HepG2 (cell line): Measurements from ENCODE around the gene CCDC97. TPM values are rescaled to one million over a fixed set of nuclear protein-coding genes. Genes with fewer than 3 reads are reported as not detected.

Source experiments
- BRCA1 ChIP-seq: sonication (generic); formaldehyde crosslinking; IDR thresholded peaks from 2 replicates; pipeline ENCODE4 v1.4.0; 2020; ENCODE audit warnings: missing genetic modification reagents
- DPF2 ChIP-seq: sonication (generic); formaldehyde crosslinking; IDR thresholded peaks from 2 replicates; pipeline ENCODE4 v1.4.0; 2020; ENCODE audit warnings: mild to moderate bottlenecking, low read depth, missing genetic modification reagents, borderline replicate concordance
- ELF4 ChIP-seq: sonication (generic); formaldehyde crosslinking; IDR thresholded peaks from 2 replicates; pipeline ENCODE4 v1.5.0; 2020; ENCODE audit warnings: missing genetic modification reagents, mild to moderate bottlenecking, moderate library complexity, borderline replicate concordance
- ETV6 ChIP-seq: sonication (generic); formaldehyde crosslinking; conservative IDR thresholded peaks from 2 replicates; pipeline ENCODE4 v1.4.0; 2020; ENCODE audit warnings: missing genetic modification reagents
- HES4 ChIP-seq: sonication (generic); formaldehyde crosslinking; IDR thresholded peaks from 2 replicates; pipeline ENCODE4 v1.9.0; 2021; ENCODE audit warnings: mild to moderate bottlenecking, missing genetic modification reagents, borderline replicate concordance
- IRF2 ChIP-seq: IDR thresholded peaks from 2 replicates; pipeline ENCODE4 v1.6.1; 2018; ENCODE audit warnings: missing genetic modification reagents, missing compliant biosample characterization
- NFRKB ChIP-seq: fragments of 450-650 bp; IDR thresholded peaks from 2 replicates; pipeline ENCODE4 v1.6.1; 2017
- NR2C2 ChIP-seq: sonication (generic); formaldehyde crosslinking; IDR thresholded peaks from 2 replicates; pipeline ENCODE4 v1.4.0; 2020; ENCODE audit warnings: missing genetic modification reagents, mild to moderate bottlenecking, moderate library complexity, borderline replicate concordance
- RAD21 ChIP-seq: fragments of 450-650 bp; formaldehyde crosslinking; IDR thresholded peaks from 2 replicates; pipeline ENCODE4 v1.5.0; 2020; ENCODE audit warnings: mild to moderate bottlenecking
- SPEN ChIP-seq: sonication (generic); formaldehyde crosslinking; IDR thresholded peaks from 2 replicates; pipeline ENCODE4 v1.5.1; 2020; ENCODE audit warnings: low read depth, mild to moderate bottlenecking, missing genetic modification reagents
- THYN1 ChIP-seq: sonication (generic); formaldehyde crosslinking; IDR thresholded peaks from 2 replicates; pipeline ENCODE4 v1.8.1; 2023; ENCODE audit warnings: low read depth, mild to moderate bottlenecking, moderate library complexity, missing genetic modification reagents, borderline replicate concordance
- ZNF232 ChIP-seq: sonication (generic); formaldehyde crosslinking; IDR thresholded peaks from 2 replicates; pipeline ENCODE4 v1.4.0; 2020; ENCODE audit warnings: missing genetic modification reagents, borderline replicate concordance
- ZNF274 ChIP-seq: sonication (generic); formaldehyde crosslinking; IDR thresholded peaks from 2 replicates; pipeline ENCODE4 v1.5.1; 2020; ENCODE audit warnings: mild to moderate bottlenecking, missing genetic modification reagents
- ZNF343 ChIP-seq: sonication (generic); formaldehyde crosslinking; IDR thresholded peaks from 2 replicates; pipeline ENCODE4 v1.4.0; 2020; ENCODE audit warnings: mild to moderate bottlenecking, missing genetic modification reagents
- ZNF44 ChIP-seq: sonication (generic); formaldehyde crosslinking; IDR thresholded peaks from 2 replicates; pipeline ENCODE4 v1.5.1; 2020; ENCODE audit warnings: mild to moderate bottlenecking, missing genetic modification reagents
- ZNF510 ChIP-seq: sonication (generic); formaldehyde crosslinking; IDR thresholded peaks from 2 replicates; pipeline ENCODE4 v1.4.0; 2020; ENCODE audit warnings: low read depth, mild to moderate bottlenecking, missing genetic modification reagents
- ZNF660 ChIP-seq: sonication (generic); formaldehyde crosslinking; IDR thresholded peaks from 2 replicates; pipeline ENCODE4 v1.5.1; 2020; ENCODE audit warnings: mild to moderate bottlenecking, low read depth, missing genetic modification reagents, borderline replicate concordance
- ZNF737 ChIP-seq: sonication (generic); formaldehyde crosslinking; IDR thresholded peaks from 2 replicates; pipeline ENCODE4 v1.5.0; 2020; ENCODE audit warnings: missing genetic modification reagents, mild to moderate bottlenecking, borderline replicate concordance
- ZNF772 ChIP-seq: sonication (generic); formaldehyde crosslinking; IDR thresholded peaks from 2 replicates; pipeline ENCODE4 v1.5.0; 2020; ENCODE audit warnings: mild to moderate bottlenecking, missing genetic modification reagents
- ZNF839 ChIP-seq: sonication (generic); formaldehyde crosslinking; IDR thresholded peaks from 2 replicates; pipeline ENCODE4 v1.4.0; 2020; ENCODE audit warnings: missing genetic modification reagents, mild to moderate bottlenecking, borderline replicate concordance
- polyA plus RNA-seq, 8 experiments: library from polyadenylated mRNA; depleted of rRNA in 3 of 8; stranded (reverse) in 7 of 8; unstranded in 1 of 8; fragments of >200 nt; fragmentation: Illumina TruSeq in 4 of 8; extraction: Trizol in 4 of 8; gene quantifications; 2 replicates each; pipeline versions ENCODE4 v1.2.1 to v1.2.3, GENCODE V29; 2011 to 2016; ENCODE audit warnings: low read depth in 4 of 8, missing spikeins in 1 of 8, mixed read lengths in 1 of 8; ENCODE audit not compliant: insufficient read depth in 1 of 8
- total RNA-seq, 5 experiments: library from RNA; depleted of rRNA; stranded (reverse); fragments of >200 nt; fragmentation: Illumina TruSeq; extraction: Trizol; gene quantifications; 2 replicates each; pipeline ENCODE4 v1.2.3, GENCODE V29; 2016; ENCODE audit warnings: low read depth in 1 of 5
- TF ChIP-seq, protein P1 (sequence below): sonication (generic); formaldehyde crosslinking; IDR thresholded peaks from 2 replicates; pipeline ENCODE4 v1.5.0; 2020; ENCODE audit warnings: missing genetic modification reagents
- TF ChIP-seq, protein P2 (sequence below): sonication (generic); formaldehyde crosslinking; IDR thresholded peaks from 2 replicates; pipeline ENCODE4 v1.4.0; 2020; ENCODE audit warnings: mild to moderate bottlenecking, missing genetic modification reagents
- TF ChIP-seq, protein P3 (sequence below): sonication (generic); formaldehyde crosslinking; IDR thresholded peaks from 2 replicates; pipeline ENCODE4 v1.4.0; 2020; ENCODE audit warnings: mild to moderate bottlenecking, missing genetic modification reagents
- TF ChIP-seq, protein P4 (sequence below): sonication (generic); formaldehyde crosslinking; IDR thresholded peaks from 2 replicates; pipeline ENCODE4 v1.4.0; 2020; ENCODE audit warnings: missing genetic modification reagents
- TF ChIP-seq, protein P5 (sequence below): sonication (generic); formaldehyde crosslinking; IDR thresholded peaks from 2 replicates; pipeline ENCODE4 v1.5.0; 2020; ENCODE audit warnings: missing genetic modification reagents, mild to moderate bottlenecking, borderline replicate concordance

Gene CCDC97
- total and polyA plus RNA-seq, 2 of the 13 experiments (the other 11 are each of a cell fraction or from before 2014, with no cell fraction given): 6.2 to 7.3 TPM

DNA sequence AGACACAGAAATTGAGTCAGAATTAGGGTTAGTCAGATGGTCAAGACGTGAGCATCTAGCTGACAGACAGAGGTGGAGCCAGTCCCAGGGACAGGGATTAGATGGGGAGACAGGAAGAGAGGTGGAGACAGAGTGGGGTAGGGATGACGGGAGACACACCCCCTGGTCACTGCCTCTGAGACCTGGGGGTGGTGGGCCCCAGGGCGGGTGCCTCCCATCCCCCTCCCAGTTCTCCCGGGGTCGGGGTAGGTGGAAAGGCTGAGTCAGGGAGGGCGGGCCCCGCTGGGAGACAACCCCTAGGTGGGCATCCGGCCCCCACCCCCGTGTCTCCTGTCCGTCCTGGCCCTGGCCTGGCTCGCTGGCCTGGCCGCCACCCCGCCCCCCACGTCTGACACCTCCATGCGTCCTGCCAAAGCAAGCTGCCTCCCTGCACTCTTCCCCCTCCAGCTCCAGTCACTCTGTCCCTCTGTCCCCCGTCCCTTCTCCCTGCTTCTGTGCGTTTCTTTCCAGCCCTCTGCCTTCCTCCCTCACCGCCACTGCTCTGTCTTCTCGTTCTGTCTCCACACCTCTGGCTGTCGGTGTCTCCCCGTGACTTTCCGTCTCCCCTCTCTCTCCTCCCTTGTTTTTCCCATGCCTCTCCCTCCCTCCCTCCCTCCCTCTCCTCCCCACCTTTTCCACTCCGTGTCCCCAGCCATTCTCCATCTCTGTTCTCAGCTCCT, 15.1 kb downstream of the CCDC97 start (continued):
- TF ChIP-seq, protein P1, sequence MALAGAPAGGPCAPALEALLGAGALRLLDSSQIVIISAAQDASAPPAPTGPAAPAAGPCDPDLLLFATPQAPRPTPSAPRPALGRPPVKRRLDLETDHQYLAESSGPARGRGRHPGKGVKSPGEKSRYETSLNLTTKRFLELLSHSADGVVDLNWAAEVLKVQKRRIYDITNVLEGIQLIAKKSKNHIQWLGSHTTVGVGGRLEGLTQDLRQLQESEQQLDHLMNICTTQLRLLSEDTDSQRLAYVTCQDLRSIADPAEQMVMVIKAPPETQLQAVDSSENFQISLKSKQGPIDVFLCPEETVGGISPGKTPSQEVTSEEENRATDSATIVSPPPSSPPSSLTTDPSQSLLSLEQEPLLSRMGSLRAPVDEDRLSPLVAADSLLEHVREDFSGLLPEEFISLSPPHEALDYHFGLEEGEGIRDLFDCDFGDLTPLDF (CRISPR knock-in tag): no peak
- TF ChIP-seq SPEN: no peak
- no peak for TF ChIP-seq ZNF737 (CRISPR knock-in tag)
- TF ChIP-seq, protein P2, sequence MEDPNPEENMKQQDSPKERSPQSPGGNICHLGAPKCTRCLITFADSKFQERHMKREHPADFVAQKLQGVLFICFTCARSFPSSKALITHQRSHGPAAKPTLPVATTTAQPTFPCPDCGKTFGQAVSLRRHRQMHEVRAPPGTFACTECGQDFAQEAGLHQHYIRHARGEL: no peak
- TF ChIP-seq, protein P3, sequence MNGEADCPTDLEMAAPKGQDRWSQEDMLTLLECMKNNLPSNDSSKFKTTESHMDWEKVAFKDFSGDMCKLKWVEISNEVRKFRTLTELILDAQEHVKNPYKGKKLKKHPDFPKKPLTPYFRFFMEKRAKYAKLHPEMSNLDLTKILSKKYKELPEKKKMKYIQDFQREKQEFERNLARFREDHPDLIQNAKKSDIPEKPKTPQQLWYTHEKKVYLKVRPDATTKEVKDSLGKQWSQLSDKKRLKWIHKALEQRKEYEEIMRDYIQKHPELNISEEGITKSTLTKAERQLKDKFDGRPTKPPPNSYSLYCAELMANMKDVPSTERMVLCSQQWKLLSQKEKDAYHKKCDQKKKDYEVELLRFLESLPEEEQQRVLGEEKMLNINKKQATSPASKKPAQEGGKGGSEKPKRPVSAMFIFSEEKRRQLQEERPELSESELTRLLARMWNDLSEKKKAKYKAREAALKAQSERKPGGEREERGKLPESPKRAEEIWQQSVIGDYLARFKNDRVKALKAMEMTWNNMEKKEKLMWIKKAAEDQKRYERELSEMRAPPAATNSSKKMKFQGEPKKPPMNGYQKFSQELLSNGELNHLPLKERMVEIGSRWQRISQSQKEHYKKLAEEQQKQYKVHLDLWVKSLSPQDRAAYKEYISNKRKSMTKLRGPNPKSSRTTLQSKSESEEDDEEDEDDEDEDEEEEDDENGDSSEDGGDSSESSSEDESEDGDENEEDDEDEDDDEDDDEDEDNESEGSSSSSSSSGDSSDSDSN (CRISPR knock-in tag): no peak; the same call in 1 of the 2 replicates
- no peak for TF ChIP-seq RAD21 (CRISPR knock-in tag)
- TF ChIP-seq NR2C2 (CRISPR knock-in tag): no peak; the same call in 1 of the 2 replicates
- TF ChIP-seq ZNF343 (CRISPR knock-in tag): no peak
- TF ChIP-seq, protein P4, sequence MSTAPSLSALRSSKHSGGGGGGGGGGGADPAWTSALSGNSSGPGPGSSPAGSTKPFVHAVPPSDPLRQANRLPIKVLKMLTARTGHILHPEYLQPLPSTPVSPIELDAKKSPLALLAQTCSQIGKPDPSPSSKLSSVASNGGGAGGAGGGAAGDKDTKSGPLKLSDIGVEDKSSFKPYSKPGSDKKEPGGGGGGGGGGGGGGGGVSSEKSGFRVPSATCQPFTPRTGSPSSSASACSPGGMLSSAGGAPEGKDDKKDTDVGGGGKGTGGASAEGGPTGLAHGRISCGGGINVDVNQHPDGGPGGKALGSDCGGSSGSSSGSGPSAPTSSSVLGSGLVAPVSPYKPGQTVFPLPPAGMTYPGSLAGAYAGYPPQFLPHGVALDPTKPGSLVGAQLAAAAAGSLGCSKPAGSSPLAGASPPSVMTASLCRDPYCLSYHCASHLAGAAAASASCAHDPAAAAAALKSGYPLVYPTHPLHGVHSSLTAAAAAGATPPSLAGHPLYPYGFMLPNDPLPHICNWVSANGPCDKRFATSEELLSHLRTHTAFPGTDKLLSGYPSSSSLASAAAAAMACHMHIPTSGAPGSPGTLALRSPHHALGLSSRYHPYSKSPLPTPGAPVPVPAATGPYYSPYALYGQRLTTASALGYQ (CRISPR knock-in tag): no peak
- no peak for TF ChIP-seq HES4 (CRISPR knock-in tag)
- TF ChIP-seq, protein P5, sequence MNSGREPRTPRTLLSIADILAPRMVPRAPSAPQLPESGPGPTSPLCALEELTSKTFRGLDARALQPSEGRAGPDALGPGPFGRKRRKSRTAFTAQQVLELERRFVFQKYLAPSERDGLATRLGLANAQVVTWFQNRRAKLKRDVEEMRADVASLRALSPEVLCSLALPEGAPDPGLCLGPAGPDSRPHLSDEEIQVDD (CRISPR knock-in tag): no peak
- TF ChIP-seq ZNF44 (CRISPR knock-in tag): no peak
- no peak for TF ChIP-seq ZNF510 (CRISPR knock-in tag)
- no peak for TF ChIP-seq IRF2 (CRISPR knock-in tag)
- TF ChIP-seq THYN1: no peak
- TF ChIP-seq ZNF660 (CRISPR knock-in tag): no peak
- no peak for TF ChIP-seq ELF4 (CRISPR knock-in tag)
- no peak for TF ChIP-seq ZNF232 (CRISPR knock-in tag)
- TF ChIP-seq NFRKB: no peak
- TF ChIP-seq DPF2 (CRISPR knock-in tag): 0 out of 2 replicates have a peak, but pooled peaks have one; percentile 1
- 0 out of 2 replicates have a peak, but pooled peaks have one; percentile 21 for TF ChIP-seq ZNF772 (CRISPR knock-in tag)
- no peak for TF ChIP-seq BRCA1 (CRISPR knock-in tag)
- no peak for TF ChIP-seq ETV6 (CRISPR knock-in tag)
- TF ChIP-seq ZNF839 (CRISPR knock-in tag): no peak
- no peak for TF ChIP-seq ZNF274 (CRISPR knock-in tag)
